ENCODE data around the gene SMIM21. TPM values are rescaled to one million over a fixed set of nuclear protein-coding genes. Genes with fewer than 3 reads are reported as not detected.
A peak's percentile ranks its signal among the peaks of the same experiment; 100 is the strongest.

SMIM21 gene
- total RNA-seq, 3 donors from 2014 or later: not detected

DNA sequence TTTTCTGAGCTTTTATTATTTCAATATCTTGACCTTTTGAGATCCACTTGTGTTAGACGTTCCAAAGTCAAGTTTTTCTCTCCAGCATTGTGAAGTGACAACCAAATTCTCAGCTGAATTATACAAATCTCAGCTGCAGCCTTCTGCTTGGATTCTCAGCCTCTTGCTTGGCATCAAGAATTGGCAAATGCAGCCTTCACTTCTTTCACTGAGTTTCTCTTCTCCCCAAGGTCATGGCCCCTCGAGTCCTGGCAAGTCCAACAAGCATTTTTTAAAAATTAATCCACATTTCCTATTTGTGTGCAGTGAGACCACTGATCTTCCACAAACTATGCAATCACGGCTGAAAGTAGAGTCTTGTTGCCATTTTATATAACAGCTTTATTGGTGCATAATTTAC lies 23.4 kb upstream of the SMIM21 start:
- ATAC-seq (no peak), DNase-seq (no peak)
- H3K4me3 Mint-ChIP-seq: no peak overlapping the region
- H3K4me1 Mint-ChIP-seq (ENCODE audit: low read depth): peaks cover 3% of the 10 kb centered on the region
- H3K36me3 Mint-ChIP-seq (ENCODE audit: insufficient read depth): no peaks in the 10 kb centered on the region
- H3K9me3 Mint-ChIP-seq: peaks cover 8% of the 10 kb centered on the region
- H3K27me3 Mint-ChIP-seq (ENCODE audit: low read depth): peaks cover 35% of the 10 kb centered on the region

GRCh38 chr18:75441896-75442295 lies 14.4 kb upstream of the SMIM21 start:
- no peak for DNase-seq
- Mint-ChIP-seq H3K4me1 (ENCODE audit: low read depth) (peaks cover 3% of the 10 kb centered on the region), H3K36me3 (ENCODE audit: insufficient read depth) (no peaks in the 10 kb centered on the region), H3K27me3 (ENCODE audit: low read depth) (peaks cover 23% of the 10 kb centered on the region), H3K9me3 (no peaks in the 10 kb centered on the region), H3K4me3 (no peak overlapping the region)
- ATAC-seq: no peak

GRCh38 chr18:75439348-75439747 lies 11.8 kb upstream of the SMIM21 start:
- H3K36me3 Mint-ChIP-seq (ENCODE audit: insufficient read depth): no peaks in the 10 kb centered on the region
- no peak overlapping the region for H3K4me3 Mint-ChIP-seq
- ATAC-seq (no peak), DNase-seq (no peak)
- H3K9me3 Mint-ChIP-seq: no peaks in the 10 kb centered on the region
- H3K27me3 Mint-ChIP-seq (ENCODE audit: low read depth): peaks cover 35% of the 10 kb centered on the region
- peaks cover 3% of the 10 kb centered on the region for H3K4me1 Mint-ChIP-seq (ENCODE audit: low read depth)

GRCh38 chr18:75438891-75439290 lies 11.4 kb upstream of the SMIM21 start:
- Mint-ChIP-seq H3K4me1 (ENCODE audit: low read depth) (peaks cover 1% of the 10 kb centered on the region), H3K4me3 (no peak overlapping the region), H3K27me3 (ENCODE audit: low read depth) (peaks cover 32% of the 10 kb centered on the region), H3K36me3 (ENCODE audit: insufficient read depth) (no peaks in the 10 kb centered on the region), H3K9me3 (no peaks in the 10 kb centered on the region)
- ATAC-seq (no peak), DNase-seq (no peak)

- Mint-ChIP-seq H3K9me3 (no peaks in the 10 kb centered on the region), H3K4me3 (no peak overlapping the region), H3K36me3 (ENCODE audit: insufficient read depth) (no peaks in the 10 kb centered on the region), H3K4me1 (ENCODE audit: low read depth) (no peaks in the 10 kb centered on the region), H3K27me3 (ENCODE audit: low read depth) (peaks cover 29% of the 10 kb centered on the region)
- DNase-seq (no peak), ATAC-seq (no peak)
Observed at GRCh38 chr18:75437979-75438378, 10.5 kb upstream of the SMIM21 start.

GRCh38 chr18:75433098-75433497 lies 5.6 kb upstream of the SMIM21 start:
- H3K4me1 Mint-ChIP-seq (ENCODE audit: low read depth): no peaks in the 10 kb centered on the region
- DNase-seq (no peak), ATAC-seq (no peak)
- H3K27me3 Mint-ChIP-seq (ENCODE audit: low read depth): peaks cover 19% of the 10 kb centered on the region
- H3K9me3 Mint-ChIP-seq: no peaks in the 10 kb centered on the region
- H3K36me3 Mint-ChIP-seq (ENCODE audit: insufficient read depth): no peaks in the 10 kb centered on the region
- no peak overlapping the region for H3K4me3 Mint-ChIP-seq

- Mint-ChIP-seq H3K4me1 (ENCODE audit: low read depth) (no peaks in the 10 kb centered on the region), H3K4me3 (no peak overlapping the region), H3K9me3 (no peaks in the 10 kb centered on the region), H3K27me3 (ENCODE audit: low read depth) (peaks cover 12% of the 10 kb centered on the region), H3K36me3 (ENCODE audit: insufficient read depth) (no peaks in the 10 kb centered on the region)
- DNase-seq (no peak), ATAC-seq (no peak)
Observed at GRCh38 chr18:75429975-75430374, 2.5 kb upstream of the SMIM21 start.

GRCh38 chr18:75428490-75428889 lies 987 bp upstream of the SMIM21 start:
- ATAC-seq: no peak
- Mint-ChIP-seq H3K36me3 (ENCODE audit: insufficient read depth) (no peaks in the 10 kb centered on the region), H3K4me1 (ENCODE audit: low read depth) (no peaks in the 10 kb centered on the region), H3K27me3 (ENCODE audit: low read depth) (peaks cover 7% of the 10 kb centered on the region), H3K4me3 (no peak overlapping the region), H3K9me3 (no peaks in the 10 kb centered on the region)
- DNase-seq: no peak

DNA sequence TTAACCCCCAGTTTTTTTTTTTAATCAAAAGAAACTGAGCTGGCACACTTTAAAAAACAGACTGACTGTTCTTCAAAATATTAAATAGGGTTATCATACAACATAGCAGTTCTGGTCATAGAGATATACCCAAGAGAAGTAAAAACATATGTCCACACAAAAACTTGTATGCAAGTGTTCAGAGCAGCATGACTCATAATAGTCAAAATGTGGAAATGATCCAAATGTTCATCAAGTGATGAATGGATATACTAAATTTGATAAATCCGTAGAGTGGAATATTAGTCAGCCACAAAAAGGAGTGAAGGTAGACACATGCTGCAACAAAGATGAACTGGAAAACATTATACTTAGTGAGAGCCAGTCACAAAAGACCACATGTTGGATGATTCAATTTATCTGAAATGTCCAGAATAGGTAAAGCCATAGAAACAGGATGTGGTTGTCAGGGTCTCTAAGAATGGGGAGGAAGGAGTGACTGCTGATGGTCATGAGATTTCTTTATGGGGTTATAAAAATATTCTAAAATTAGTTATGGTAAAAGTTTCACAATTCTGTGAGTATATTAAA lies 5.1 kb downstream of the SMIM21 start:
- no peak overlapping the region for H3K4me3 Mint-ChIP-seq
- ATAC-seq (no peak), DNase-seq (no peak)
- no peaks in the 10 kb centered on the region for H3K27me3 Mint-ChIP-seq (ENCODE audit: low read depth)
- H3K36me3 Mint-ChIP-seq (ENCODE audit: insufficient read depth): no peaks in the 10 kb centered on the region
- H3K4me1 Mint-ChIP-seq (ENCODE audit: low read depth): no peaks in the 10 kb centered on the region
- peaks cover 4% of the 10 kb centered on the region for H3K9me3 Mint-ChIP-seq

DNA sequence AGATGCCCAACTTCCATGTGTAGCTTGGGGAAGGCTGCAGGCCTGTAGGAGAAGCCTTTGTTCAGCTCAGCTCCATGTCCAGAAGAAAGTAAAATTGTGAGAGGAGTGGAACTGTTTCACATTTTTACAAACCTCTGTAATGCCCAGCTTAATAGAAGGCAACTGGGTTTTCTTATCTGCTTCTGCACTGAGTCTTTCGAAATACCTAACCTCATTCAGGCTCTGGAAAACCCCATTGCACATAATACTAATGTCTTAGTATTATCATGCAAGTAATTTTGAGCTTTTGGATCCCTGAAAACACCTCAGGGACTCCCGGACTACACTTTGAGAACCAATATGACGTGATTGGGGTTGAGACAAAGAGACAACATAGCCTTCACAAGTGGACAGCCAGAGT lies 5.8 kb downstream of the SMIM21 start:
- ATAC-seq: no peak
- Mint-ChIP-seq H3K4me3 (no peak overlapping the region), H3K4me1 (ENCODE audit: low read depth) (no peaks in the 10 kb centered on the region), H3K36me3 (ENCODE audit: insufficient read depth) (no peaks in the 10 kb centered on the region), H3K9me3 (peaks cover 4% of the 10 kb centered on the region), H3K27me3 (ENCODE audit: low read depth) (peaks cover 2% of the 10 kb centered on the region)
- no peak for DNase-seq

- no peaks in the 10 kb centered on the region for H3K36me3 Mint-ChIP-seq (ENCODE audit: insufficient read depth)
- DNase-seq (no peak), ATAC-seq (no peak)
- H3K4me3 Mint-ChIP-seq: no peak overlapping the region
- peaks cover 2% of the 10 kb centered on the region for H3K27me3 Mint-ChIP-seq (ENCODE audit: low read depth)
- no peaks in the 10 kb centered on the region for H3K4me1 Mint-ChIP-seq (ENCODE audit: low read depth)
- peaks cover 4% of the 10 kb centered on the region for H3K9me3 Mint-ChIP-seq
Observed at GRCh38 chr18:75418293-75419005, 9.1 kb downstream of the SMIM21 start.

- DNase-seq (no peak), ATAC-seq (no peak)
- H3K27me3 Mint-ChIP-seq (ENCODE audit: low read depth): peaks cover 5% of the 10 kb centered on the region
- H3K4me3 Mint-ChIP-seq: no peak overlapping the region
- no peaks in the 10 kb centered on the region for H3K9me3 Mint-ChIP-seq
- H3K36me3 Mint-ChIP-seq (ENCODE audit: insufficient read depth): no peaks in the 10 kb centered on the region
- peaks cover 17% of the 10 kb centered on the region for H3K4me1 Mint-ChIP-seq (ENCODE audit: low read depth)
Observed at GRCh38 chr18:75410611-75411010, 16.9 kb downstream of the SMIM21 start.

DNA sequence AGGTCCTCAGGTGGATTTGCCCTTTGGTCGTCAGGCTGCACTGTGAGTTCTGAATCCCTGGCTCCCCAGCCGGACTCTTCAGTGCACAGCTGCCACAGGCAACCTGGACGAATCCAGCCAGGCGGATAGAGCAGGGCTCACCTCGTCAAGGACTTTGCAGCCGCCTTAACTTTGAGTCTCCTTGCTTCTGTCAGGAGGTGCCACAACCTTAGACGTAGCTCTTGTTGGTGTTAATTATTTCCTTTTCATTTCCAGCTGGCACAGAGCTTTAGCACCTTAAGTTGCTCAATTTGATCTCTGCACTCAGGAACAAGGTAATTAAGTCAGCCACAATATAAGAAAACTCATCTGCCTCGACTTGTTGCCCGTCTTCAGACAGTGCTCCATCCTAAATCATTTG lies 17.7 kb downstream of the SMIM21 start:
- no peaks in the 10 kb centered on the region for H3K9me3 Mint-ChIP-seq
- H3K27me3 Mint-ChIP-seq (ENCODE audit: low read depth): peaks cover 7% of the 10 kb centered on the region
- H3K4me1 Mint-ChIP-seq (ENCODE audit: low read depth): peaks cover 17% of the 10 kb centered on the region
- no peak for DNase-seq
- H3K36me3 Mint-ChIP-seq (ENCODE audit: insufficient read depth): no peaks in the 10 kb centered on the region
- ATAC-seq: no peak
- H3K4me3 Mint-ChIP-seq: no peak overlapping the region

GRCh38 chr18:75408554-75409506 lies 18.7 kb downstream of the SMIM21 start:
- H3K36me3 Mint-ChIP-seq (ENCODE audit: insufficient read depth): no peaks in the 10 kb centered on the region
- no peaks in the 10 kb centered on the region for H3K9me3 Mint-ChIP-seq
- no peak overlapping the region for H3K4me3 Mint-ChIP-seq
- H3K4me1 Mint-ChIP-seq (ENCODE audit: low read depth): peaks cover 17% of the 10 kb centered on the region
- H3K27me3 Mint-ChIP-seq (ENCODE audit: low read depth): peaks cover 9% of the 10 kb centered on the region
- ATAC-seq (peak; percentile 93 to 95), DNase-seq (no peak)
